PC-9 (cell line): ENCODE results near the gene GNGT1.

Source experiments
- CTCF ChIP-seq: fragments of 200-600 bp; sonication (generic); conservative IDR thresholded peaks from 2 replicates; pipeline ENCODE4 v1.6.1; 2017; ENCODE audit warnings: mixed run types, antibody characterized with exemption, mild to moderate bottlenecking, moderate library complexity
- EZH2 ChIP-seq: fragments of 200-600 bp; sonication (generic); IDR thresholded peaks from 2 replicates; pipeline ENCODE4 v1.8.0; 2017; ENCODE audit warnings: antibody characterized with exemption, low read depth

GRCh38 chr7:93944673-93945072, 38.3 kb downstream of the GNGT1 start:
- TF ChIP-seq CTCF, result no peak
- no peak for TF ChIP-seq EZH2
